ENCODE measurements around the gene LRRC10. TPM values are rescaled to one million over a fixed set of nuclear protein-coding genes. Genes with fewer than 3 reads are reported as not detected.

LRRC10 gene
- total RNA-seq, 4 donors from 2014 or later, result not detected

DNA sequence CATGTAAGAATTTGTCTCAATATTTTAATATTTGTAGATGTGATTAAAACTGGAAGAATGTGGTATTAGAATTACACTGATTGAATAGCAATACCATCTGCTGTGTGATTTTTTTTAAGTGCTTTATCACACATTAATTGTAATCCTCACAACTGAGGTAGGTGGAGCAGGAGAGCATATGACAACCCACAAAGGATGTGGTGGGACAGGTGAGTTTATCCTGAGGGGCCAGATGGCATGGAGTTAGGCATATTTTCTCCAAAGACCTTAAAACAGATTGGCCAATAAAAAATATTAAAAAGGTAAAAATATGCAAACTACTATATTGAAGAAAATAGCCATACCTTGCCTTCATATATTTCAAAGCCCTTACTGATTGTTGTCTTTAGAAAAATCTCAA, 7.8 kb downstream of the LRRC10 start:
- TF ChIP-seq, protein P1, sequence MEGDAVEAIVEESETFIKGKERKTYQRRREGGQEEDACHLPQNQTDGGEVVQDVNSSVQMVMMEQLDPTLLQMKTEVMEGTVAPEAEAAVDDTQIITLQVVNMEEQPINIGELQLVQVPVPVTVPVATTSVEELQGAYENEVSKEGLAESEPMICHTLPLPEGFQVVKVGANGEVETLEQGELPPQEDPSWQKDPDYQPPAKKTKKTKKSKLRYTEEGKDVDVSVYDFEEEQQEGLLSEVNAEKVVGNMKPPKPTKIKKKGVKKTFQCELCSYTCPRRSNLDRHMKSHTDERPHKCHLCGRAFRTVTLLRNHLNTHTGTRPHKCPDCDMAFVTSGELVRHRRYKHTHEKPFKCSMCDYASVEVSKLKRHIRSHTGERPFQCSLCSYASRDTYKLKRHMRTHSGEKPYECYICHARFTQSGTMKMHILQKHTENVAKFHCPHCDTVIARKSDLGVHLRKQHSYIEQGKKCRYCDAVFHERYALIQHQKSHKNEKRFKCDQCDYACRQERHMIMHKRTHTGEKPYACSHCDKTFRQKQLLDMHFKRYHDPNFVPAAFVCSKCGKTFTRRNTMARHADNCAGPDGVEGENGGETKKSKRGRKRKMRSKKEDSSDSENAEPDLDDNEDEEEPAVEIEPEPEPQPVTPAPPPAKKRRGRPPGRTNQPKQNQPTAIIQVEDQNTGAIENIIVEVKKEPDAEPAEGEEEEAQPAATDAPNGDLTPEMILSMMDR (IDR thresholded peaks at IDR 0.05; ENCODE audit: low read depth), result no peak

DNA sequence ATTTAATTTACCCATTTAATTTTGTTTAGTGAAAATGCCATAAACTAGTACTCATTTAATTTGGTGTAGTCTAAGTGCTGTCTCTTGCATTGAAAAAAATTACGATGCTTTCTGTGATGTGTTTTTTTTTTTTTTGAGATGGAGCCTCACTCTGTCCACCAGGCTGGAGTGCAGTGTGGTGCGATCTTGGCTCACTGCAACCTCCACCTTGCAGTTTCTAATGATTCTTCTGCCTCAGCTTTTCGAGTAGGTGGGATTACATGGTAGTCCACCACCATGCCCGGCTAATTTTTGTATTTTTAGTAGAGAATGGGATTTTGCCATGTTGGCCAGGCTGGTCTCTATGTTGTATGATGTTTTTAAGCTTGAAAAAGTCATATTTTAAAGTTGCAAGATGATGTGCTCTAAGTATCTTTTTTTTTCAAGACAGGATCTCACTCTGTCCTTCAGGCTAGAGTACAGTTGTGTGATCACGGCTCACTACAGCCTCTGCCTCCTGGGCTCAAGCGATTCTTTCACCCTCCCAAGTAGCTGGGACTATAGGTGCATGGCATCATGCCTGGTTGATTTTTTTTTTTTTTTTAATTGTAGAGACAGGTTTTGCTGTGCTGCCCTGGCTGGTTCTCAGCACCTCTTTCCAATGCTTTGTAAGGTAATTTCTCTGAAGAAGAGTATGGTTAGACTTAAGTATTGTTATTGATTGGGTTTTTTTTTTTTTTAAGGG, 8.6 kb downstream of the LRRC10 start:
- TF ChIP-seq, protein P1 (IDR thresholded peaks at IDR 0.05; ENCODE audit: low read depth), result no peak

DNA sequence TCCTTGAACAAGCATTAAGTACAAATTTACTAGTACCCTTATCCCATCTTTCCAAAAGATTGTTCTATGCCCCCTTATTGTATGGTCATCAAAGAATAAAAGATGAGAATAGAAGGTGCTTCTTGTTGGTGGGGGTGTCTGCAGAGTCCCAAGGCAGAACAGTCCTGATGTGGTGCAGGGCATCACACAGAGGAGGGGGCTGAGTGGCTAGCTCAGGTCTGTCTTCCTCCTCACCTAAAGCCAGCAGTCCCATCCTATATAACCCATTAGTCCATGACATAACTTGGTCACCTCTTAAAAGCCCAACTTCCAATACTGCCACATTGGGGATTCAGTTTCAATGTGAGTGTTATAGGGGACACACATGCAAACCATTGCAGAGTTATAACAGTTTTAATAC, 9.9 kb downstream of the LRRC10 start:
- TF ChIP-seq, protein P1 (IDR thresholded peaks at IDR 0.05; ENCODE audit: low read depth), result no peak

DNA sequence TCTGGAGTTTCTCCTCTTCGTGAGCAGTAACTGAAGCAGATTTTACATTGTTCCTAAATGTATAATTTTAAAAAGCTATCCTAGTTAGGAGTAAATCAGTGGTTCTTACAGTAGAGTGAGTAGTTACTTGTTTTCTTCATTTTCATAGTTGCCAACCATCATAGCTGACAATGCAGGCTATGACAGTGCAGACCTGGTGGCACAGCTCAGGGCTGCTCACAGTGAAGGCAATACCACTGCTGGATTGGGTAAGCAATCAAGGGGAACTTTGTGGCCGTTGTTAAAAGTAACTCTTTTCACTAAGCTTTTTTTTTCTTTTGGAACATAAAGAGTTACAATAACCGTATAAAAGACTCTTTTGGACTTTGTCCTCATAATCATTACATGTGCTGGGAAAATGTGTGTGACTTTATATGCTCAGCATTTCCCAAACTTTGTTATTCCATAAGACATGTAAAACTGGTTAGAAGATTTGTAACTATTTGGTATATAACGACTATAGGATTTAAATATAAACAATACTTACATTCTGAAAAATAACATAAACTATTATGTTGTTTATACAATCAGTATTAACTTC, 12.4 kb downstream of the LRRC10 start:
- TF ChIP-seq, protein P1 (IDR thresholded peaks at IDR 0.05; ENCODE audit: low read depth), result no peak

DNA sequence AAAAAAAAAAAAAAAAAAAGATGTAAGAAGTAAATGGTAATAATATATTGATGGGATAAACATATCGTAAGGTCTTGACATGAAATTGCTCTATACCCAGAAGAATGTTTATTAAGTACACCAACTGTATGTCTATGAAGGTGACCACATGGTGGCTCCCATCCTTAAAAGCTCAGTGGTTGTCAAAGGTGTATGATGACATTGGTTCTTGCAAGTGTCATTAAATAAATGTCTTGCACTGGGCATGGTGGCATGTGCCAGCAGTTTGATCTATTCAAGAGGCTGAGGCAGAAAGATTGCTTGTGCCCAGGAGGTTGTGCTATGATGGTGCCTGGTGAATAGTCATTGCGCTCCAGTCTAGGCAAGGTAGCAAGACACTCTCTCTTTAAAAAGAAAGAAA, 15.0 kb downstream of the LRRC10 start:
- TF ChIP-seq, protein P1 (IDR thresholded peaks at IDR 0.05; ENCODE audit: low read depth), result no peak

DNA sequence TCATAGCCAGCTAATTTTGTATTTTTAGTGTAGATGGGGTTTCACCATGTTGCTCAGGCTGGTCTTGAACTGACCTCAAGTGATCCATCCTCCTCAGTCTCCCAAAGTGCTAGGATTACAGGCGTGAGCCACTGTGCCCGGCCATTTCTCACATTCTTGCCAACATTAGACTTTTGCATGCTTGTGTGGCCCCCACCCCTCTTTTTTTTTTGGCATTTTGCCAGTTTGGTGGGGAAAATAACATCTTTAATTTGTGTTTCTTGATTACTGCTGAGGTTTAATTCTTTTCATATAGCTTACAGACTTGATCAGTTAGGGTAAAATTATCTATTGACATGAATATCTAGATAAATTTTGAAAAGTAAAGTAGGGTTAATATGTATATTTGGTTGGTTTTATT, 21.6 kb downstream of the LRRC10 start:
- TF ChIP-seq, protein P1 (IDR thresholded peaks at IDR 0.05; ENCODE audit: low read depth), result no peak

DNA sequence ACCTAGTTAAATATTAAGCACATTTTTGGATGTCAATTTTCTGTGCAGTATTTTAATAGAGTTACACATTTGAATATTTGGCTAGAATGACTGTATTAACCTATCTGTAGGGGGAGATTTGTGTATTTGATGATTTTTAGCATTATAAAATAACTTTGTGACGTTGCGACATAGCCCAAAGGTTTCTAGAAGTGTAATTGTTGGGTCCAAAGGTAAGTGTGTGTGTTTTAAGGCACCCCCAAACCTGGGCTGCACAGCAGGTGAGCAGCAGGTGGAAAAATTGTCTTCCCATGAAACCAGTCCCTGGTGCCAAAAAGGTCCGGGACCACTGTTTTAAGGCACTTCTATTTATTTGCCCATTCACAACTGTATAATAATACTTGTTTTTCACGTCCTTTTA, 22.2 kb downstream of the LRRC10 start:
- TF ChIP-seq, protein P1 (IDR thresholded peaks at IDR 0.05; ENCODE audit: low read depth), result no peak
